ENCODE results near the gene RNF222.
A peak's percentile ranks its signal among the peaks of the same experiment; 100 is the strongest.
"Not testable (repeated sequence)": the region's sequence is repeated elsewhere in the genome, so short reads cannot be mapped to it uniquely, and the experiment has no call there.

The RNF222 gene

GRCh38 chr17:8380049-8380448, 17.6 kb downstream of the RNF222 start:
- H3K27me3 Mint-ChIP-seq (ENCODE audit: low read depth), result no peaks in the 10 kb centered on the region
- peaks cover 62% of the 10 kb centered on the region for H3K4me1 Mint-ChIP-seq (ENCODE audit: low read depth)
- H3K4me3 Mint-ChIP-seq, result no peak overlapping the region
- no peaks in the 10 kb centered on the region for H3K9me3 Mint-ChIP-seq
- no peak overlapping the region for H3K27ac Mint-ChIP-seq
- peaks cover 57% of the 10 kb centered on the region for H3K36me3 Mint-ChIP-seq (ENCODE audit: low read depth)

GRCh38 chr17:8378117-8378516, 19.5 kb downstream of the RNF222 start:
- H3K9me3 Mint-ChIP-seq; H3K27me3 Mint-ChIP-seq (ENCODE audit: low read depth); H3K27ac Mint-ChIP-seq; H3K4me3 Mint-ChIP-seq: not testable (repeated sequence)
- peaks cover 53% of the 10 kb centered on the region for H3K4me1 Mint-ChIP-seq (ENCODE audit: low read depth)
- H3K36me3 Mint-ChIP-seq (ENCODE audit: low read depth), result peaks cover 57% of the 10 kb centered on the region

DNA sequence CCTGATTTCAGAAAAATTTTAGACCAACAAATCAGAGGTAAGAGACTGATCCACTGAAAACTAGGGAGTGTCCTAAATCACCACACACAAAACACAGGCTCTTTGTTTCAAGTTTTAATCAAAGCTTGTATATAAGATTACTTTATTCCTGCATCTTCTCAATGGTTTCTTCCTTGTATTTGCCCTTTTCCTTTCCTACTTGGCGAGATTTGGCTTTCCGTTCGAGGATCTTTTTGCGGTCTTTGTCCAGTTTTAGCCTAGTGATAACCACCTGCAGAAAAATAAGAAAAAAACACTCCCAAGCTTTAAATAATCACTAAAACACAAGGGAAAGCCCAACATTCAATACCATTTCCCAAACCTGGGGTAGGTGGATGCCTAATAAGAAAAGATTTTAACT, 20.2 kb downstream of the RNF222 start:
- Mint-ChIP-seq H3K27me3 (ENCODE audit: low read depth) (no peaks in the 10 kb centered on the region), H3K4me1 (ENCODE audit: low read depth) (peaks cover 47% of the 10 kb centered on the region), H3K4me3 (peak overlapping the region; percentile 30), H3K27ac (peak overlapping the region; percentile 71), H3K36me3 (ENCODE audit: low read depth) (peaks cover 50% of the 10 kb centered on the region), H3K9me3 (no peaks in the 10 kb centered on the region)

DNA sequence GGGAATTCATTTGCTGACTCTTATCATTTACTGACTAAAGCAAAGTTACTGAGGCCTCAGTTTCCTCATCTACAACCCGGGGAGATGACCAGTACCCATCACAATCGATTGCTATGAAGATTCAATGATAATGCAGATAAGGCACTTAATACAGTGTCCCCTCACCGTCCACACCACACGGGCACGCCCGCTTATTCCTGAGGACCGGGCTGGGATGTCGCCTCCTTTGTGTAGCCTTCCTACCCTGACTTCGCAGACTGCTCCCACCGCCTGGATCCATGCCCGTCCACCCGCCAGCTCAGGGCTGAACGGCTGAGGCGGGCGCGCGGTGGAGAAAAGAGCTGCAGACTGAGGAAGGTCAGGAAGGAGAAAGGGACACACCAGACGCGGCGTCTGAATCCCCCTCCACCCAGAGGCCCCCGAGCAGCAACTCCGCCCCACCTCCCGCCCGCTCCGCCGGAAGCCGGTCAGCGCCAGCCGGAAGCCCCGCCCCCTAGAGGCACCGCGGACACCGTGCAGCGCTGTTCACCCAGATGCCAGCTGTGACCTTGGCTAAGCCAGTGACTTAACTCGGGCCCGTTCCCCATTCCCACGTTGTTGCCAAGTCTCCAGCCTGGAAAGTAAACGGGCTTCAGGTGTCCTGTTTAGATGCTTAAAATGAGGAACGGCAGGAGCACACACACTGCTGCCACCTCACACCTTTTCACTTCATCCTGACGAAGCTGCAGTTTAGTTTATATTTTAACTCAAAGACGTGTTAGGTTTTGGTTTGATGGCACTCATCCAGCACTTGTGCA, 21.2 kb downstream of the RNF222 start, which contains the start of gene KRABD2:
Gene KRABD2, minus strand, starts transcription at position 434 of the 797 bp plus-strand sequence.
- H3K4me3 Mint-ChIP-seq, result peak within 1 kb of the TSS; percentile 87
- peaks cover 42% of the 10 kb centered on the region for H3K4me1 Mint-ChIP-seq (ENCODE audit: low read depth)
- peak within 1 kb of the TSS; percentile 71 for H3K27ac Mint-ChIP-seq
- no peaks in the 10 kb centered on the region for H3K27me3 Mint-ChIP-seq (ENCODE audit: low read depth)
- H3K9me3 Mint-ChIP-seq, result no peaks in the 10 kb centered on the region
- H3K36me3 Mint-ChIP-seq (ENCODE audit: low read depth), result peaks cover 44% of the 10 kb centered on the region

DNA sequence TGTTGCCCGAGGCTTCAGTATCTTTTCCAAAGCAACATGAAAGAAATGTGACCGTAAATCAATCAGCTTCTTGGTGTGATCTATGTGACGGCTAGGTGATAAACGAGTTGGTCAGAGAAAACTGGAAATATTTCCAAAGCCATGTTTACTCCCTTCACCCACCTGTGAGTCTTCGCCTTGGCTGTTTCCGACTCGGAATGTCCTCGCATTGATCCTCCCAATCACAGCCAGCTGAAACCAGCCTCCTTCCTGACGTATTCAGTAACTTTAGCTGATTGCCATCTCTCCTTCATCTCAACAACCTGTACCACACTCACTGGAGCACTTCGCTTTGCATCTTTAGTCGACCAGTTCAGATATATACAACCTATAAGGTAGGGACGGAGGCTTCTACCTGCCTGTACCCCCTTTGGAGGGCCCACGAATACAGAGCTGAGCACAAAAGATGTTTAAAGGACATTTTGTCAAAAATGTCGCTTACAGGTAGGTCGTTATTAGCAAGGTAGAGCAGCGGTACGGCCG, 21.8 kb downstream of the RNF222 start:
- Mint-ChIP-seq H3K36me3 (ENCODE audit: low read depth) (peaks cover 37% of the 10 kb centered on the region), H3K4me1 (ENCODE audit: low read depth) (peaks cover 36% of the 10 kb centered on the region), H3K27me3 (ENCODE audit: low read depth) (no peaks in the 10 kb centered on the region), H3K4me3 (peak overlapping the region; percentile 87), H3K9me3 (no peaks in the 10 kb centered on the region), H3K27ac (peak overlapping the region; percentile 71)

GRCh38 chr17:8373856-8374255, 23.8 kb downstream of the RNF222 start:
- not testable (repeated sequence) for H3K9me3 Mint-ChIP-seq, H3K4me3 Mint-ChIP-seq

DNA sequence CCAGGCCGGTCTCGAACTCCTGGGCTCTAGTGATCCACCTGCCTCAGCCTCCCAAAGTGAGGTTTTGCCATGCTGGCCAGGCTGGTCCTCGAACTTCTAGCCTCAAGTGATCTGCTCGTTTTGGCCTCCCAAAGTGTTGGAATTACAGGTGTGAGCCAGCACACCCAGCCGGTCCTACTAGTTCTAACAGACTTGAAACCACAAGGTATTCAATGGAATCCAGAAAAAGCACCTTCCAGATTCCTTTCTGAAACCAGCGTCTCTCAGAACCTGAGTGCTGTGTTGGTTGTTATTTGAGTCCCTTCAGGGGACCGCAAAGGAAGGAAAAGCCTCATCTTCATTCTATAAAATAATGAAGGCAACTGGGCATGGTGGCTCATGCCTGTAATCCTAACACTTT, 25.2 kb downstream of the RNF222 start:
- H3K4me3 Mint-ChIP-seq, result no peak overlapping the region
- H3K27me3 Mint-ChIP-seq (ENCODE audit: low read depth), result no peaks in the 10 kb centered on the region
- peaks cover 26% of the 10 kb centered on the region for H3K36me3 Mint-ChIP-seq (ENCODE audit: low read depth)
- H3K4me1 Mint-ChIP-seq (ENCODE audit: low read depth), result peaks cover 19% of the 10 kb centered on the region
- no peak overlapping the region for H3K27ac Mint-ChIP-seq
- H3K9me3 Mint-ChIP-seq, result no peaks in the 10 kb centered on the region

More at GRCh38 chr17:8373856-8374255, 23.8 kb downstream of the RNF222 start:
- Mint-ChIP-seq H3K36me3 (ENCODE audit: low read depth) (peaks cover 36% of the 10 kb centered on the region), H3K4me1 (ENCODE audit: low read depth) (peaks cover 26% of the 10 kb centered on the region)
- H3K27me3 Mint-ChIP-seq (ENCODE audit: low read depth); H3K27ac Mint-ChIP-seq: not testable (repeated sequence)

DNA sequence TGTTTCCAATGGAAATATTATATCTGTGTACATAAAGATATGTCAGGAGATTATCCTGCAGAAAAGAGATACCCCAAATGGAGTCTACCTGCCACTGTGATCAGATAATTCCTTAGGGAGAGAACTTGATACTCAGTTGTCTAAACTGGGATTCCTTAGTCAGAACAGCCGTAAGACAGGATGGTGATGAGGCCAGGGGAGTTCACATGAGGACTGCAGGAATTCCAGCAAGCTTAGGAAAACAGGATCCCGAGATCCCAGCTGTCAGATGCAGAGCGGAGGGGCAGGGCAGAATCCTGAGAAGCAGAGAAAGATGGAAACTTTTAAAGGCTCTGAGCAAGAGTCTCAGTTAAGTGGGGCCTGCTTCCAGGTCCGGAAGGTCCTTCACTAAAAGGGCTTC, 25.8 kb downstream of the RNF222 start:
- H3K9me3 Mint-ChIP-seq, result no peaks in the 10 kb centered on the region
- H3K4me1 Mint-ChIP-seq (ENCODE audit: low read depth), result peaks cover 13% of the 10 kb centered on the region
- H3K27ac Mint-ChIP-seq, result no peak overlapping the region
- no peak overlapping the region for H3K4me3 Mint-ChIP-seq
- H3K36me3 Mint-ChIP-seq (ENCODE audit: low read depth), result peaks cover 23% of the 10 kb centered on the region
- no peaks in the 10 kb centered on the region for H3K27me3 Mint-ChIP-seq (ENCODE audit: low read depth)

DNA sequence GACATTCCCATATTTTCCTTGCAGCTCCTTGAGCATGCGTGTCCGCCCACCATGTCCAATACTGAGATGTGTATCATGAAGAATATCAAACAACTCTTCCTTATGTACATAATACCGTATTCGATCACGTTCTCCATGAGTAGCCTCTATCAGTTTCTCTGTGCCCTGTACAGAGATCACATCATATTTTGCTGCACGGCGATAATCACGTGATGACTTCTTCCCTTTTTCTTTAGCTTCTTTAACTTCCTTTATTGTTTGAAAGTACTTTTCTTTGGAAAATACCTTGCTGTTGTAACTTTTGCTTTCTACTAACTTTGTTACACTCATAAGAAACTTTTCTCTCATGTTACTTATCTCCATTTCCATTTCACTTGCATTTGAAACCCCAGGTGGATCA, 27.7 kb downstream of the RNF222 start:
- no peak overlapping the region for H3K4me3 Mint-ChIP-seq
- no peaks in the 10 kb centered on the region for H3K9me3 Mint-ChIP-seq
- no peak overlapping the region for H3K27ac Mint-ChIP-seq
- no peaks in the 10 kb centered on the region for H3K27me3 Mint-ChIP-seq (ENCODE audit: low read depth)
- peaks cover 1% of the 10 kb centered on the region for H3K4me1 Mint-ChIP-seq (ENCODE audit: low read depth)
- H3K36me3 Mint-ChIP-seq (ENCODE audit: low read depth), result peaks cover 16% of the 10 kb centered on the region

DNA sequence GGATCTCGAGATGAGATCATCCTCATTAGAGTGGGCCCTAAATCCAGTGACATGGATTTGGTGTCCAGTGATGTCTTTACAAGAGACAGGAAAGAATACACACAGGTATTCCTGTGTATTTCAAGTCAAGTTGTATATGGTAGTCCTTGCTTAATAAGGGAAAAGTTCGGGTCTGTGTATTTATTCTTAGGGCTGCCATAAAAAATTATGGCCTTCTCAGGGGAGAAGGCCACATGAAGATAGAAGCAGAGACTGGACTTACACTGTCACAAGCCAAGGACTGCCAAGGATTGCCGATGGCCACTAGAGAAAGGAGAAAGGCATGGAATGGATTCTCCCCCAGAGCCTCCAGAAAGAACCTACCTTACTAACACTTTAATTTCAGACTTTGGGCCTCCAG, 29.4 kb downstream of the RNF222 start:
- Mint-ChIP-seq H3K4me3 (no peak overlapping the region), H3K9me3 (no peaks in the 10 kb centered on the region), H3K27ac (no peak overlapping the region), H3K4me1 (ENCODE audit: low read depth) (peaks cover 1% of the 10 kb centered on the region), H3K36me3 (ENCODE audit: low read depth) (peaks cover 16% of the 10 kb centered on the region), H3K27me3 (ENCODE audit: low read depth) (no peaks in the 10 kb centered on the region)

GRCh38 chr17:8366231-8366630, 31.4 kb downstream of the RNF222 start:
- no peak overlapping the region for H3K27ac Mint-ChIP-seq
- no peaks in the 10 kb centered on the region for H3K9me3 Mint-ChIP-seq
- H3K36me3 Mint-ChIP-seq (ENCODE audit: low read depth), result peaks cover 16% of the 10 kb centered on the region
- H3K4me3 Mint-ChIP-seq, result no peak overlapping the region
- no peaks in the 10 kb centered on the region for H3K27me3 Mint-ChIP-seq (ENCODE audit: low read depth)
- peaks cover 1% of the 10 kb centered on the region for H3K4me1 Mint-ChIP-seq (ENCODE audit: low read depth)

- Mint-ChIP-seq H3K4me1 (ENCODE audit: low read depth) (peaks cover 4% of the 10 kb centered on the region), H3K9me3 (no peaks in the 10 kb centered on the region), H3K4me3 (no peak overlapping the region), H3K27ac (no peak overlapping the region), H3K36me3 (ENCODE audit: low read depth) (peaks cover 14% of the 10 kb centered on the region), H3K27me3 (ENCODE audit: low read depth) (no peaks in the 10 kb centered on the region)
These were observed 32.5 kb downstream of the RNF222 start for GRCh38 chr17:8365143-8365542.

GRCh38 chr17:8362651-8363332, 34.8 kb downstream of the RNF222 start:
- Mint-ChIP-seq H3K36me3 (ENCODE audit: low read depth) (peaks cover 1% of the 10 kb centered on the region), H3K4me1 (ENCODE audit: low read depth) (peaks cover 4% of the 10 kb centered on the region), H3K9me3 (no peaks in the 10 kb centered on the region), H3K27me3 (ENCODE audit: low read depth) (no peaks in the 10 kb centered on the region), H3K4me3 (no peak overlapping the region), H3K27ac (no peak overlapping the region)

GRCh38 chr17:8360751-8361150, 36.9 kb downstream of the RNF222 start:
- no peaks in the 10 kb centered on the region for H3K9me3 Mint-ChIP-seq
- H3K27ac Mint-ChIP-seq, result no peak overlapping the region
- peaks cover 3% of the 10 kb centered on the region for H3K4me1 Mint-ChIP-seq (ENCODE audit: low read depth)
- H3K36me3 Mint-ChIP-seq (ENCODE audit: low read depth), result no peaks in the 10 kb centered on the region
- H3K4me3 Mint-ChIP-seq, result no peak overlapping the region
- no peaks in the 10 kb centered on the region for H3K27me3 Mint-ChIP-seq (ENCODE audit: low read depth)

DNA sequence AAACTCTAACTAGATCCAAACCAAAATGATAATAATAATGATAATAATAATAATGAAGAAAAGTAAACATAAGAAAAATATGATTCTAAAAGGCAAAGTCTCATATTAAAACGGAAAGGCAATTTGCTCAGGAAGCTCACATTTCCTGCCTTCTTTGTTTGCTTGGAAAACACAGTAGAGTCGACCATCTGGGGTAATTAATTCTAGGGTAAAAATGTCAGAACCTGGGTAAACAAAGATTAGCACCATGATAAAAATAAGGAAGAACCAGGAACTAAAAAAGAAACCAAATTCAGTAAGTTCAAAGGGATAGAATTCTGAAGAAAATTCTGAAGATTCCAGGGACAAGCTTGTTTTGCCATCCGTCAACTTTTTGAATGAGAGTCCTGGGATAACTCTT, 37.4 kb downstream of the RNF222 start:
- Mint-ChIP-seq H3K9me3 (no peaks in the 10 kb centered on the region), H3K27ac (no peak overlapping the region), H3K4me1 (ENCODE audit: low read depth) (peaks cover 3% of the 10 kb centered on the region), H3K4me3 (no peak overlapping the region), H3K36me3 (ENCODE audit: low read depth) (no peaks in the 10 kb centered on the region), H3K27me3 (ENCODE audit: low read depth) (no peaks in the 10 kb centered on the region)
